GM13977 (cell line): ENCODE results near the gene ZMYND10.
A peak's percentile ranks its signal among the peaks of the same experiment; 100 is the strongest.

ENCODE experiments used
- DNase-seq: peaks from one replicate; pipeline ENCODE4 v3.0.0; 2012; ENCODE audit warnings: low spot score
- in situ Hi-C: fragments of 300-500 bp; cut with MboI; formaldehyde crosslinking; loops from one replicate; pipeline ENCODE4 v1.12.0; 2022; ENCODE audit warnings: low sequenced_read_pairs, low pct_unique_long_range_greater_than_20kb, mixed read lengths, inconsistent platforms; ENCODE audit not compliant: unreplicated experiment
- TF ChIP-seq, protein P1 (sequence below): IDR thresholded peaks from 2 replicates; pipeline ENCODE4 v1.5.1; 2012; ENCODE audit warnings: mild to moderate bottlenecking, control low read depth; ENCODE audit not compliant: insufficient read depth; ENCODE audit errors: extremely low read depth, missing control alignments

The ZMYND10 gene

DNA sequence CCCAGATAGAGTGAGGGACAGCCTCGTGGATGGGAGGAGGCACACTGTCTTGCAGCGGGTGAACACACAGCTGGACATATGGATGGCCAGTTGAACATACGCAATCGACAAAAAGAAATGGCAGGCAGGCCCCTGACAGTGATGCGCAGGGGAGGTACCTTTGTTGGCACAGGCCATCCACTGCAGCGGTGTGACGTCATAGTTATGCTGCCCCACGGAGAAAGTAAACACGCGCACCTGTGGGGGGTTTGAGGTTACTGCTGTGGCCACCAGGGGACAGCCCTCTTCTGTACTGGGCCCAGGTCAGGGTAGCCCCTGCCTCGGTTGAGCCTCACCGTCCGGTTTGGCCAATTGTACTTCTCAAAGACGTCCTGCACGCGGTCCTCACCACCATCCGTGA, 33.2 kb upstream of the ZMYND10 start:
- TF ChIP-seq, protein P1, sequence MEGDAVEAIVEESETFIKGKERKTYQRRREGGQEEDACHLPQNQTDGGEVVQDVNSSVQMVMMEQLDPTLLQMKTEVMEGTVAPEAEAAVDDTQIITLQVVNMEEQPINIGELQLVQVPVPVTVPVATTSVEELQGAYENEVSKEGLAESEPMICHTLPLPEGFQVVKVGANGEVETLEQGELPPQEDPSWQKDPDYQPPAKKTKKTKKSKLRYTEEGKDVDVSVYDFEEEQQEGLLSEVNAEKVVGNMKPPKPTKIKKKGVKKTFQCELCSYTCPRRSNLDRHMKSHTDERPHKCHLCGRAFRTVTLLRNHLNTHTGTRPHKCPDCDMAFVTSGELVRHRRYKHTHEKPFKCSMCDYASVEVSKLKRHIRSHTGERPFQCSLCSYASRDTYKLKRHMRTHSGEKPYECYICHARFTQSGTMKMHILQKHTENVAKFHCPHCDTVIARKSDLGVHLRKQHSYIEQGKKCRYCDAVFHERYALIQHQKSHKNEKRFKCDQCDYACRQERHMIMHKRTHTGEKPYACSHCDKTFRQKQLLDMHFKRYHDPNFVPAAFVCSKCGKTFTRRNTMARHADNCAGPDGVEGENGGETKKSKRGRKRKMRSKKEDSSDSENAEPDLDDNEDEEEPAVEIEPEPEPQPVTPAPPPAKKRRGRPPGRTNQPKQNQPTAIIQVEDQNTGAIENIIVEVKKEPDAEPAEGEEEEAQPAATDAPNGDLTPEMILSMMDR: no peak
- no peak for DNase-seq
- in situ Hi-C loops: no loop called here

- no peak for DNase-seq
- TF ChIP-seq, protein P1: no peak
- in situ Hi-C loops: no loop called here
Observed at GRCh38 chr3:50378024-50378423, 32.5 kb upstream of the ZMYND10 start.

DNA sequence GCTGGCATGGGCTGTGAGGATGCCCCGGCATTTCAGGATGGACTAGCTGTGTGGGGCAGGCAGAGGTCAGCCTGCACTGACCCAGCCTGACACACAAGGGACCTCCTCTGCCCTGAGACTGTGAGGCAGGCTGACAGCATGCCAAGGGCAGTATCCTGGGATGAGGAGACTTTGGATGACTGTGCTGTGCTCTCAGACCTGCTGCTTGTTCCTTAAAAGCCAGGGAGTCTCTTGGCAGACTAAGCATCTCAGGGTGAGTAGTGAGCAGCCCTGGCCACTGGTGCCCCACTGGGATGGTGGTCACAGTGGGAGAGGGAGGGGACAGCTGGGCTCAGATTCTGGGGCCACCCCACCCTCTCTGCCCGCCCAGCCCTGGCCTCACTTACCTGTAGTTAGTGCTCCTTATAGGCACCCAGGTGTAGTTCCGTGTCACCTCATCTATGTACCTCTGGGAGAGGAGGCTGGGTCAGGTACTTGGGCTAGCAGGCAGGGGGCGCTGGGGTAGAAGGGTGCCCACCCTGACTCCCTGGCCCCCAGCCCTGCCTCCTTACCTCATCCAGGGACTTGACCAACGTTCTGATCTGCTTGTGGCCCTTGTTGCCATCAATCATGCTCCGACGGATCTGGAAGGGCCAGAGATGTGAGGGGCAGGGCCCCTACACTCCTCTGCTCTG, 29.9 kb upstream of the ZMYND10 start:
- no peak for DNase-seq
- TF ChIP-seq, protein P1: peak; percentile 13
- in situ Hi-C loops: no loop called here

DNA sequence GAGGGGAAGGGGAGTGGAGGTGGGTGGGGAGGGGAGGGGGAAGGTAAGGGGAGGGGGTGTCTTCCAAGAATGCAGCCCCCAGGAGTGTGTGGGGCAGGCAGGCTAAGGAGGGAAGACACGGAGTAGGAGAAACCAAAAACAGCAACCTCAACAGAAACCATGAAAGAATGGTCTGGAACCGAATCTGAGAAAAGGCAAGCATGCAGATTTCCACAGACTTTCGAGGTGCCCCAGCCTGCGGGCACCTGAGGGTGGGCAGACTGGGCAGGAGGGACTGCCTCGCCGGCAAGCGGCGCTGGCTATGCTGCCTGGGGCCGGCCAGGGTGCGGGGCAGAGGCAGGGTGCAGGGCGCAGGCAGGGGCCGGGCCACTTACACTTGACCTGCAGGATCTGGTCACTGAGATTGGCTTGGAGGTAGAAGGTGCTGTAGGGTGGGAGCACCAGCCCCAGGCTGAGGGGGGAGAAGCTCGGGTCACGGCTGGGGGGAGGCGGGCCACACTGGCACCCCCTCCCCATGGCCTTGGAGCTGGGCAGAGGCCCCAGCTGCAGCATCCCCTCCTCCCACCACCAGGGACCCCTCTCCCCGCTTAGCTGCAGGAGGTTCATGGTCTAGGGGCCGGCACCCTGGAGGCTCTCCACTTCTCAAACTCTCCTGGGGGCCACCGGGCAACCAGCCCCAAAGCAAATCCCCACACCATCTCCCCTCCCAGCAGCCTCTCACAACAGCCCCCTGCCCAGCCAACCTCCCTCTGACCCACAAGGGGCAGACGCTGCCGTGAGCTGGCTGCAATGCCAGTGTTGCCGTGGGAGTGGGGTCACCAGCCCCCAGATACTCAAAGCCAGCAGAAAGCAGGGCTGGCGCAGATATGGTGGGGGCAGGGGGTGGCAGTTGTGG, 29.1 kb upstream of the ZMYND10 start:
- TF ChIP-seq, protein P1: no peak
- in situ Hi-C loops: no loop called here
- DNase-seq: no peak

GRCh38 chr3:50373146-50374051, 27.9 kb upstream of the ZMYND10 start:
- in situ Hi-C loops: no loop called here
- TF ChIP-seq, protein P1: no peak
- no peak for DNase-seq

- TF ChIP-seq, protein P1: no peak
- no peak for DNase-seq
- in situ Hi-C loops: no loop called here
Observed at GRCh38 chr3:50372349-50372748, 26.8 kb upstream of the ZMYND10 start.
